ENCODE data around the gene ZNF627.
"Not testable (repeated sequence)": the region's sequence is repeated elsewhere in the genome, so short reads cannot be mapped to it uniquely, and the experiment has no call there.

ZNF627 gene

DNA sequence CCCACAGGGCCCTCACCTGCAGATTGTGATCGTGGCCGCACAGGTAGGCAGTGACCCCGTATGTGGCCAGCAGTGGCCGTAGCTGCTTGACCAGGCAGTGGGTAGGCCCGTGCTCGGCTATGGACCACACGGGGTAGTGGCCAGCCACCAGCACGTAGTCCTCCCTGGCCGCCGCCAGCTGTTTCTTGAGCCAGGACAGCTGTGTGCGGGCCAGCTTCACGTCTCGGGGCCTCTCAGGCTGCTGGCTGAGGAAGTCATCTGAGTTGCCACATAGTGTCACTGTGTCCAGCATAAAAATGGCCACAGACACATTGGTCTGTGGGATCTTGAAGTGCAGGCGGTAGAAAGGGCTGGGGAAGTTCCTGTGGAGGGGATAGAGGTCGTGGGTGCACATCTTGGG is 21.1 kb upstream of the ZNF627 start:
- FAIRE-seq, result no peak

DNA sequence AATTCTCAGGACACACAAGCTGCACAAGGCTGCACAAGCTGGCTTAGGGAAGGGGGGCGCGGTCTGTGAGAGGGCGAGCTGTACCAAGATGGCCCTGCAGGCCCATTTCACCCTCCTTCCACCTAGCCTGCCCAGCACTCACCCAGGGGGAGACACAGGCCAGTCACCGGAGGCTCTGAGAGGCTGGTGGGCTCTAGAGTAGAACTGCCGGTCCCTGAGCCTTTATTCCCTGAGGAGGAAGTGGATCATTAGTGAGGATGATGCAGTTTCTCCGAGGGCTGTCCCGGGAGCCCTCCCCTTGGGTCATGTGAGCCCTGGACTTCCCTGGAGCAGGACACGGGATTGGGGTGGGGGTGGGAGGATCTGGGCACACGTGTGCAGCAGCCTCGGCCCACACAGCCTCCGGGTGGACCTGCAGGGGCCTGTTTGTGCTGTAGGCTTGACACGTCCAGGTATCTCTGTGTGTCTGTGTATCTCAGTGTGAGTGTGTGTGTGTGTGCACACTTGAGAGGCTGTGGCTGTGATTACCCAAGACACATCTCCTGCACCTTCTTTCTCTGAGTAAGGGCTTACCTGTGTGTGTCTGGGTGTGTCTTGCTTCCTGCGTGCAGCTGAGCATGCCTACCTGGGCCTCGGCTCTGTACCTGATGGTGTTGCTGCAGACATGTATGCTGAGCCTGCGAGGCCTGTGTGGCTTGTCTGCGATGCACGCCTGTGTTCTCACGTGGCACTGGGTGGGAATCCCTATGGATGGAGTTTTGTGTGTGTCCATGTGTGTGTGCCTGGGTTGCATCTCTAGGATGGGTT is 19.6 kb upstream of the ZNF627 start, which contains the start of gene ACP5:
ACP5 (minus strand) TSS at position 195 of the 807 bp plus-strand sequence. CDS start 328 bp downstream, outside the sequence.
- FAIRE-seq, result no peak

DNA sequence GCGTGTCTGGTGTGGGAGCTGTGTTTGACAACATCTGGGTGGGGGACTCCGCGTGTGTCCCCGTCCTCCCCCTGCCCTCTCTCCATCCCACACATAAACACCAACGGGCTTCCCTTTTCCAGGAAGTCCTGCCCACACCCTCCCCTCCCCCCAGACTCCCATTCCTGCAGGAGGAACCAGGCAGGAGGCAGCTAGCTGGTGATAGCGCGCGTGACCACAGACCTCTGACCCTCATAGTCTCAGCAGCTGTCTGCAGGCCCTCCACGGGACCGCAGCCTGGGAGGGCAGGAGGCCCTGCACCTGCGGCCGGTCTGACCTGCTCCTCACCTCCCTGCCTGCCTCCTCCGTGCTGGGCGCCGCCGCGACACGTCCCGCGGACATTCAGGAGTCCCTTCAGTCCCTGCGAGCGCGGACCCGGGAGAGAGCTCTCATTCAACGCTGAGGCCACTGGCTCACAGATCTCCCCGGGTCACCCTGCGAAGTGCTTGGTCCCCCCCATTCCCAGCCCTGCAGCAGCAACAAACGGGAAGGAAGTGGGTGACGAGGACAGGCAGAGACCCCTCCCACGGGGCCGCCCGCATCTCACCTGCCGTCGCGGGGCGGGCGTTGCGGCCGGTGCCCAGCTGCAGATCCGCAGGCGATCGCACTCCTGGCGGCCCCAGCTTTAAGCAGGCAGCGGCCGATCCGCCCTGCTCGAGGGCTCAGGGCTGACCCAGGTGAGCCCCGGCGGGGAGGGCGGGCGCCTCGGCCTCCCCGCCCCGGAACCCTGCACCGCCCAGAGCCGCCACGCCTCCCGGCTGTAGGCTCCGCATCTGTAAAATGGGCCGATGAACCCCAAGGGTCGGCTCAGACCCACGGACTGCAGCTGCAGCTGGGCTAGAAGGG is 18.8 kb upstream of the ZNF627 start:
- FAIRE-seq, result no peak

DNA sequence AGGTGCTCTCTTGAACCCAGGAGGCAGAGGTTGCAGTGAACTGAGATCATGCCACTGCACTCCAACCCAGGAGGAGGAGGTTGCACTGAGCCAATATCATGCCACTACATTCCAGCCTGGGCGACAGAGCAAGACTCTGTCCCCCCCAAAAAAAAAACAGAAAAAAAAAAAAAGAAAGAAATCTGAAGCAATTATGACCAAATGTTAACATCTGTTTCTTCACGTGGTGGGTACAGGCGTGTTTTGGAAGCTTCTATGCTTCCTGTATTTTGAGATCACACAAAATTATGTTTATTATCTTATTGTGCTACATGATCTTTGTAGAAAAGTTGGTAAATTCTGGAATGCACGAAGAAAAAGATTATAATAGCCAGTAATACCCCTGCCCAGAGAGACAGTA is 17.2 kb upstream of the ZNF627 start:
- no peak for FAIRE-seq

DNA sequence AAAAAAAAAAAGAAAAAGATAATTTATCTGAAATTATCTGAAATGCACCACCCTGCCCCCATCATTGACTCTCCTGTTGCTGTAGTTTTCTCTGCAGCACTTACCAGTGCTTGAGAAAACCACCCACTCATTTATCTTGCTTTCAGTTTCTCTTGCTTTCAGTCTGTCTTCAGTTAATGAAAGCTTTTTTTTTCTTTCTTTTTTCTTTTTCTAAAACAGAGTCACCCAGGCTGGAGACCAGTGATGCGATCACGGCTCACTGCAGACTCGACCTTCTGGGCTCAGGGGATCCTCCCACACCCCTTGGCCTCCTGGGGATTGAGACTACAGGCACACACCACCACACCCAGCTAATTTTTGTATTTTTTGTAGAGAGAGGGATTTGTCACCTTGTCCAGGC is 15.5 kb upstream of the ZNF627 start:
- FAIRE-seq, result no peak

DNA sequence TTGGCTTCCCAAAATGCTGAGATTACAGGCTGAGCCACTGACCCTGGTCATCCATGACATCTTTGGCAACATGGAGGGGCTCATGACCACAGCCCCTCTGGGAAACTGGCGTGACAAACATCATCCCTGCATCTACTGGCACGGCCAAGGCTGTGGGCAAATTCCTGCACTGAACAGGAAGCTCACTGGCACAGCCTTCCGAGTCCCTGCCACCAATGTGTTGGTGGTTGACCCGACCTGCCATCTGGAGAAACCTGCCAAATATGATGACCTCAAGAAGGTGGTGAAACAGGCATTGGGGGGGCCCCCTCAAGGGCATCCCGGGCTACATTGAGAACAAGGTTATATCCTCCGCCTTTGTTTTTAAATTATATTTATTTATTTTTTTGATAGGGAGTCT is 11.0 kb upstream of the ZNF627 start:
- FAIRE-seq, result no peak

DNA sequence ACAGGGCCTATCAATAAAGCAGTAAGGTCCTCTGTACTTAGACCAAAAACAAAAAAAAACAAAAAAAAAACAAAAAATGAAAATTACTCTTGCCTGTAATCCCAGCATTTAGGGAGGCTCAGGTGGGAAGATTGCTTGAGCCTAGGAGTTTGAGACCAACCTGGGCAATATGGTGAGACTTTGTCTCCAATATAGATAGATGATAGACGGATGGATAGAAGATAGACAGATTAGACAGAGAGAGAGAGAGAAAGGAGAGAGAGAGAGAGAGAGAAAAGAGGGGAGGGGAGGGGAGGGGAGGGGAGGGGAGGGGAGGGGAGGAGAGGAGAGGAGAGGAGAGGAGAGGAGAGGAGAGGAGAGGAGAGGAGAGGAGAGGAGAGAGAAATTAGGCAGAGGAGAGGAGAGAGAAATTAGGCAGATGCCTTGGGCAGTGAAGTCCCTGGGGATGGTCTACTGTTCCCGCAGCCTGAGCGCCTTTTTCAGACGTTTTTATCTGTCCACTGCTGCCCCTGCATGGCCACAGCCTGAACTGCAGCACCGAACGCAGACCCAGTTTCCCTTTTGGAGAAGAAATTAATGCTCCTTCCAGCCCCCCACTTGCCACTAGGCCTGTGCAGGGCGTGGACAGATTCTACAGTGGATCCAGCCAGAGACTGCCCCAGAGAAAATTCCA is 9.8 kb upstream of the ZNF627 start:
- no peak for FAIRE-seq

DNA sequence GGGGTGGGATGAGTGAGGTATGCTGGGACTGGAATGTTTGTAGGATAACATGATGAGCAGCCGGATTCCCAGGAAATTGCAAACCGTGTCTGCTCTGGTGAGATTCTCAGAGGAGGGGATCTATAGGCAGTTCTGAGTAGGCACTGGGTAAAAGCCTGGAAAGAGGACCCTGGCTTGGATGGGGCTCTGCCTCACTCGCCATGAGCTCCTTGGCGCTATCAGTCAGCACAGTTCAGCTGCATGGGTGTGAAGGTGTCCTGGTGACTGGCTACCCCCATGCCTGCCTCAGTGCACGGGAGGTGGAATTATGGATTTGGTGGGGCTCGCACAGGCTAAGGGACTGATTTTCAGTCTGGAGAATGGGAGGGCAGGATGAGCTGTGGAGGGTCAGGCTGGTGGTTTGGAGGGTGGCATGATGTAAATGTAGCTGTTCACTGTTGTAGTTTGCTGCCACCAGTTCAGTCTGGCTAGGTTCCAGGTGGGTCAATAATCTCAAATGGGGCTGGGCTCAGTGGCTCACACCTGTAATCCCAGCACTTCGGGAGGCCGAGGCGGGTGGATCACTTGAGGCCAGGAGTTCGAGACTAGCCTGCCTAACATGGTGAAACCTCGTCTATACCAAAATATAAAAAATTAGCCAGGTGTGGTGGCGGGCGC is 9.2 kb upstream of the ZNF627 start:
- FAIRE-seq, result no peak

DNA sequence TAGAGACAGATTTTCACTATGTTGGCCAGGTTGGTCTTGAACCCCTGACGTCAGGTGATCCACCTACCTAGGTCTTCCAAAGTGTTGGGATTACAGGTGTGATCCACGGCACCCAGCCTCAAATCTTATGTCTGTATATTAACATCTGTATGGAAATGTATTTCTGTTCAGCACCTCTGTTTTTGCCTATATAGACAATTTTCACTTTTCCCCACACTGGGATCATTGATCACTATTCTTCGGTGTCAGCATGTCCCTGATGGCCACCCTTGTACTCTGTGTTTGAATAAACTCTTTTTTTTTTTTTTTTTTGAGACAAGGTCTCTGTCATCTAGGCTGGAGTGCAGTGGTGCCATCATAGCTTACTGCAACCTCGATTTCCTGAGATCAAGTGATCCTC is 3.2 kb upstream of the ZNF627 start:
- no peak for FAIRE-seq

DNA sequence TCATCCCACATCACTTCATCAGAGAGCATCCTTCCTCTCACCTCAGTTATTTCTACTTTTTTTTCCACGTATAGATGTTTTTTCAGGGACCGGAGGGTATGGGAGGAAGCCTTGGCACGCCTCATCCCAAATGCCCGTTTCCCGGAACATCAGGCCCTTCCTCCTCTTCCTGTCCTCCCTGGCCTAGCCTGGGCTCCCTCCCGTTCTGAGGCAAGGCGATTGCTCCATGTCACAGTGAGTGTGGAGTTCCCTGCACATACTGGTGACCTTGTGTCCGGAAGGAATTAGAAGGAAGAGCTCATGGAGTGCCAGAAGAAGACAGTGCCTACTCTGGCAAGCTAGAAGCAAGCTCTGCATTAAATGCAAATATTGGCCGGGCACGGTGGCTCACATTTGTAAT is 1.1 kb upstream of the ZNF627 start:
- no peak for FAIRE-seq

DNA sequence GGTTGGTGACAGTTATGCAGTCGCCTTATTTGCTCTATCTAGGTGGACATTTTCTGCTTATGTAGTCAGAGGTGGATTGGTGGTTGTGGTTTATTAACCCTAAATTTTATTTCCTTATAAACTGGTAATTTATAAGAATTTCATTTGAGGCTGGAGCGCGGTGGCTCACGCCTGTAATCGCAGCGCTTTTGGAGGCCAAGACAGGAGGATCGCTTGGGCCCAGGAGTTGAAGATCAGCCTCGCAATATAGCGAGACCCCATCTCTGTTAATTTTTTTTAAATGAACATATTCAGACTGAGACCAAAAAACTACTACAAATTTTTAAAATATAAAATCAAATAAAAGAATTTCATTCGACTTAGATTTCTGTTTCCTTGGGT is 810 bp downstream of the ZNF627 start:
- FAIRE-seq, result no peak

DNA sequence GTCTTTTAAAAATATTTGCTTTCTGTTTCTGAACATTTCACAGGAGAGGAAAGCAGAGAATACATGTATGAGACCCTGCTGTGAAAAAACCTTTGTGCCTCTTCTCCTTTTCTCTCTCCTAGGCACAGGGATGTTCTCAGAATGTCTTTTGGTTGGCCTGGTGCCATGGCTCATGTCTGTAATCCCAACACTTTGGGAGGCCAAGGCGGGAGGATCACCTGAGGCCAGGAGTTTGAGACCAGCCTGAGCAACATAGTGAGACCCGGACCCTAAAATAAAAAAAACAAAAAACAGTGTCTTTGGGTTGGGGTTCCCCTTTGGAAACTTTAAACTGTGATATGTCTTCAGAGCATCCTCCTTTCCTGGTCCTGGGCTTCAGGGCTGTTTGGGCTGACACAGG is 1.5 kb downstream of the ZNF627 start:
- no peak for FAIRE-seq

DNA sequence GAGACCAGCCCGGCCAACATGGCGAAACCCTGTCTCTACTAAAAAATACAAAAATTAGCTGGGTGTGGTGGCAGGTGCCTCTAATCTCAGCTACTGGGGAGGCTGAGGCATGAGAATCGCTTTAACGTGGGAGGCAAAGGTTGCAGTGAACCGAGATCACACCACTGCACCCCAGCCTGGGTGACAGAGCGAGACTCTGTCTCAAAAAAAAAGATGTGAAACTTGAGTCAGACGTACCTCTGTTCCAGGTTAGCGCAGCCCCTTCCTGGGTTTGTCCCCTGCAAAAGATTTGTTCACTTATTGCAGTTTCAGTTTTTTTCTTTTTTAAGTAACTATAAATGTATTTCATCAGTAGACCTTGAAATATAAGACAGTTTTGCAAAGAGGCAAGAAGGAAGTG is 2.4 kb downstream of the ZNF627 start:
- not testable (repeated sequence) for FAIRE-seq

DNA sequence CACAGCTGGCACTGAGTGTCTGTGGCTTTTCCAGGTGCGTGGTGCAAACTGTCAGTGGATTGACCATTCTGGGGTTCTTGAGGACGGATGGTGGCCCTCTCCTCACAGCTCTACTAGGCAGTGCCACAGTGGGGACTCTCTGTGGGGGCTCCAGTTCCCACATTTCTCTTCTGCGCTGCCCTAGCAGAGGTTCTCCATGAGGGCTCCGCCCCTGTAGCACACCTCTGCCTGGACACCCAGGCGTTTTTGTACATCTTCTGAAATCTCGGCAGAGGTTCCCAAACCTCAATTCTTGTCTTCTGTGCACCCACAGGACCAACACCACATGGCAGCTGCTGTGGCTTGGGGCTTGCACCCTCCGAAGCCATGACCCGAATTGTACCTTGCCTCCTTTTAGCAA is 9.2 kb downstream of the ZNF627 start:
- no peak for FAIRE-seq

DNA sequence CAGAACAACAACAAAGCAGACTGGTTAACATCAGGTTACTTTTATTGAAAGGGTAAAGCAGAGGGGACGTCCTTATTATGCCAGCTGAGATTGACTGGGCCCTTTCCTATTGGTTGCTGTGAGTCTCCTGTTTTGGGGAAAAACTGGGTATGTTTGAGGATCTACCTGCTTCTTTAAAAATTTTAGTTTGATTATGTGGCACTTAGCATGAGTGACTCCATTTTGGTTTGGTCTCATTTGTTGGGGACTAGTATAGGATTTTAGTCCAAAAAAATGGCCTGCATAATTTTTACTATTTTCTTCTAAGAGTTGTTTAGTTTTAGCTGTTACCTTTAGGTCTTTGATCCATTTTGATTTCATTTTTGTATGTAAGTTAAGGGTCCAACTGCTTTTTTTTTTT is 14.4 kb downstream of the ZNF627 start:
- no peak for FAIRE-seq

DNA sequence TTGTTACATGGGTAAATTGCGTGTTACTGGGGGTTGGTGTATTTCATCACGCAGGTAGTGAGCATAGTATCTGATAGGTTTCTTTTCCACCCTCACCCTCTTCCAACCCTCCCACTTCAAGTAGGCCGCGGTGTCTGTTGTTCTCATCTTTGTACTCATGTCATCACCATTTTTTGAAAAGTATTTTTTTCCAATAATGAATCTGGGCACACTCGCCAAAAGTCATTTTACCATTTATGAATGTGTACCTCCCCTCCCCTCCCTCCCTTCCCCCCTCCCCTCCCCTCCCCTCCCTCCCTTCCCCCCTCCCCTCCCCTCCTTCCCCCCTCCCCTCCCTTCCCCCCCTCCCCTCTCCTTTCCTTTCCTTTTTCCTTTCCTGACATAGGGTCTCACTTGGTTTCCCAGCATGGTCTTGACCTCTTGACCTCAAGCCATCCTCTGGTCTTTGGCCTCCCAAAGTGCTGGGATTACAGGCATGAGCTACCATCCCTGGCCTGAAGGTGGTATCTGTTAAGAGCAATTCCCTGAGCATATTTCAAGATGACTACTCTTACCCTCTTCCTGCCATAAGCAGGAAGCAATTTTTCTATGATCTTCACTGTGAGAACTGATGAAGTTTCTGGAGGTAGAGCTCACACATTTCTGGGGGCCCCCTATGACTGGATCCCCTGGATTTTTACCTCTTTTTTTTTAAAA is 15.7 kb downstream of the ZNF627 start:
- FAIRE-seq, result no peak

DNA sequence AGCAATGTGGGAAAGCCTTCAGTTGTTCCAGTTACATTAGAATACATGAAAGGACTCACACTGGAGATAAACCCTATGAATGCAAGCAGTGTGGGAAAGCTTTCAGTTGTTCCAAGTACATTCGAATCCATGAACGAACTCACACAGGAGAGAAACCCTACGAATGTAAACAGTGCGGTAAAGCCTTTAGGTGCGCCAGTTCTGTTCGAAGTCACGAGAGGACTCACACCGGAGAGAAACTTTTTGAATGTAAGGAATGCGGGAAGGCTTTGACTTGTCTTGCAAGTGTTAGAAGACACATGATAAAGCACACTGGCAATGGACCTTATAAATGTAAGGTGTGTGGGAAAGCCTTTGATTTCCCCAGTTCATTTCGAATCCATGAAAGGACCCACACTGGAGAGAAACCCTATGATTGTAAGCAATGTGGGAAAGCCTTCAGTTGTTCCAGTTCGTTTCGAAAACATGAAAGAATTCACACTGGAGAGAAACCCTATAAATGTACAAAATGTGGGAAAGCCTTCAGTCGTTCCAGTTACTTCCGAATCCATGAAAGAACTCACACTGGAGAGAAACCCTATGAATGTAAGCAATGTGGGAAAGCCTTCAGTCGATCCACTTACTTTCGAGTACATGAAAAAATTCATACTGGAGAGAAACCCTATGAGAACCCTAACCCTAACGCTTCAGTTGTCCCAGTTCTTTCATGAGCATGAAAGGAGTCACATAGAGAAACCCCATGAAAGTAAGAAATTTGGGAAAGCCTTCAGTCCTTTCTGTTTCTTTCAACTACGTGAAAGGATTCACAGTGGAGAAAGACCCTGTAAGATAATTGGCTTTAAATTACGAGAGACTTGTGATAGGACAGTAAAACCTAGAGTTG is 20.1 kb downstream of the ZNF627 start:
- no peak for FAIRE-seq

DNA sequence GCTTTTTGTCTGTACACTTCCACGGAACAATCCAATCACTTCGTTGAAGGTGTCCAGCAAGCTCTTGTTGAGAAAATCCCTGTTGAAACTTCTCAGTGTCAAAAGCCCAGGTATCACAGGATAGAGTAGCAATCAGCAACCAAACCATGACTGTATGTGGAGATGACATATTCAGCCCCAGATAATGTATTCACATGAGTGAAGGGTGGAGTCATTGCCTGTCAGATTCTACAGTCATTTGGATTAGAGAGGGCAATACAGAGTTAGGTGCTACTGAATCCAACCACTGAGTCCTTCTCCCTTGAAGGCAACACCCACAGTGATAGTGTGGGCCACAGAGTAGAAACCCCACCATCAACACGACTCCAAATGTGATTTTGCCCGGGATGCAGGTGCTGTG is 23.3 kb downstream of the ZNF627 start:
- no peak for FAIRE-seq

DNA sequence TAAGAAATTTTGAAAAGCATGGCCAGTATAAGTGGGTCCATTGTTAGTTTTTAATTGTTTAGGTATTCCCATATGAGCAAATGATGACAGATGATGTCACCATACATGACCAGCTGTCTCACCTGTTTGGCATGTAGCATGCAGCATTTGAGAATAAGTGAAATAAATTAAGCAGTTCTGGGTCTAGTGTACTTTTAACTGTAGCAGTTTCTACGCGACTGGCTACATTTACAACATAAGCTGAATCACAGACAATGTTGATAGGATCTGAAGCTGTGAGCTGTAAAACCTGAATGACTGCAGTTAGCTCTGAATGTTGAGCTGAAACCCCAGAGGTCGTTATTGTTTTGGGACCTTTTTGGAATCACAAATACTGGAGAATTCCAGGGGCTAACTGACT is 25.1 kb downstream of the ZNF627 start:
- FAIRE-seq, result not testable (repeated sequence)

DNA sequence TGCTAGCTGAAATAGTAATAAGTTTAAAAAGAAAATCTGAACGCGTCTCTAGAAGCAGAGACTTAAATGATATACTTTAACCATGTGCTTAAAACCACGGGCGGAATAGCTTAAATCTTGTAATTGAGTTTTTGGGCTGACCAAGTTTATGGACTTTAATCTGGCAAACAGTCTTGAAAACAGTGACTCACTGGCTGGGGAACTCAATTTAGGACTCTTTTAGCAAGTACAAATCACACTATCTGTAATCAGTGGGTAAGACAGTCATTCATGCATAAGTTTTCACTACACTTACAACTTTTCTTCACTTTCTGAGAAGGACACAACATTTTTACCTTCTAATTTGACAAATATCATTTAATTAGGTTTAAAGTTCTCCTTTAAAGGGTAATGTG is 26.8 kb downstream of the ZNF627 start:
- FAIRE-seq, result no peak

DNA sequence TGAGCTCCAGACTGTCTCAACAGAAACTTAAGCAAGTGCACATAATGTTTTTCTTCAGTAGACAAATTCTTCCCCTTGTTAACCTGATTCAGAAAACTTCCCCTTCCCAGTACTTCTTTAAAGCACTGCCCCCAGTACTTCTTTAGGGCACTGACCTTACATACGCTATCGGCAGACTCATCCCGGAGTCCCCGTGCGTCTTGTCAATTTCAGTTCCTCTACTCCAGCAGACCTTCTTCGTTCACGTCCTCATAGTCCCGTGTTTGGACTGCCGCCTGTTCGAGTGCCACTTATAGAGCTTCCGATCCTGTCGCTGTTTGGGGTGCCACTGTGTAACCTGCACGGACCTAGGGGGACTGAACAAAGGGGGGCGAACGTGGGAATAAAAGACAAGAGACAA is 29.0 kb downstream of the ZNF627 start:
- no peak for FAIRE-seq

All from colon (tissue), 2 donors.